Mesodermal cell (in vitro differentiated cells): ENCODE data around the gene DYNC2I2.
A peak's percentile ranks its signal among the peaks of the same experiment; 100 is the strongest.
"Not testable (repeated sequence)": the region's sequence is repeated elsewhere in the genome, so short reads cannot be mapped to it uniquely, and the experiment has no call there.

Source experiments
- H3K27ac ChIP-seq: 2 replicates; pipeline ENCODE4 v1.7.0; 2013; ENCODE audit warnings: mild to moderate bottlenecking, low read depth, low read length, moderate library complexity; ENCODE audit not compliant: severe bottlenecking
- H3K36me3 ChIP-seq: 2 replicates; pipeline ENCODE4 v1.7.1; 2013; ENCODE audit warnings: mild to moderate bottlenecking, low read length, moderate library complexity; ENCODE audit not compliant: control insufficient read depth, insufficient read depth
- H3K4me1 ChIP-seq: one replicate; pipeline ENCODE4 v1.7.1; 2013; ENCODE audit warnings: mild to moderate bottlenecking, low read length; ENCODE audit not compliant: insufficient read depth, control insufficient read depth, poor library complexity, severe bottlenecking
- H3K4me3 ChIP-seq: 2 replicates; pipeline ENCODE4 v1.7.0; 2013; ENCODE audit warnings: low read length, control low read depth, mild to moderate bottlenecking; ENCODE audit not compliant: insufficient read depth, poor library complexity, severe bottlenecking; ENCODE audit errors: extremely low read depth
- H3K9me3 ChIP-seq: 2 replicates; pipeline ENCODE4 v1.7.1; 2013; ENCODE audit warnings: mild to moderate bottlenecking, low read length, moderate library complexity; ENCODE audit not compliant: control insufficient read depth
- whole genome bisulfite sequencing, 2 experiments: methylation state at CpG; one replicate each; pipeline ENCODE4 v1.1.5; 2013; ENCODE audit warnings: missing lambda C conversion rate in 2 of 2; ENCODE audit not compliant: insufficient coverage in 2 of 2; 5-methylcytosine and 5-hydroxymethylcytosine counted together

Gene DYNC2I2

DNA sequence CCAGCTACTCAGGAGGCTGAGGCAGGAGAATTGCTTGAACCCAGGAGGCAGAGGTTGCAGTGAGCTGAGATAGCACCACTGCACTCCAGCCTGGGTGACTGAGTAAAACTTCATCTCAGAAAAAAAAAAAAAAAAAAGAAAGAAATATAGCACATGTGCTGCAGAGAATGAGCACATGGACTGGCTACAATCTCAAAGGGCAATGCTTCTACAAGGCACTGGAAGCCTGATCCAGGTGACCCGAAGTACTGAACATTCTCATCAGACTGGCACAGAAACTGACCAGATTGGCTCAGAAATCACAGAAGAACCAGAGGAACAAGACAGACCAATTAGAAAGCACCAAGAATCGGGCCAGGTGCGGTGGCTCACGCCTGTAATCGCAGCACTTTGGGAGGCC, 4.8 kb downstream of the DYNC2I2 start:
- no peak overlapping the region for H3K27ac ChIP-seq
- H3K4me1 ChIP-seq = no peaks in the 10 kb centered on the region
- no peak overlapping the region for H3K4me3 ChIP-seq
- H3K9me3 ChIP-seq = no peaks in the 10 kb centered on the region
- peaks cover 7% of the 10 kb centered on the region for H3K36me3 ChIP-seq
- WGBS, 2 experiments = 97 to 100% methylated on average over 3 to 5 of the region's 5 CpGs

DNA sequence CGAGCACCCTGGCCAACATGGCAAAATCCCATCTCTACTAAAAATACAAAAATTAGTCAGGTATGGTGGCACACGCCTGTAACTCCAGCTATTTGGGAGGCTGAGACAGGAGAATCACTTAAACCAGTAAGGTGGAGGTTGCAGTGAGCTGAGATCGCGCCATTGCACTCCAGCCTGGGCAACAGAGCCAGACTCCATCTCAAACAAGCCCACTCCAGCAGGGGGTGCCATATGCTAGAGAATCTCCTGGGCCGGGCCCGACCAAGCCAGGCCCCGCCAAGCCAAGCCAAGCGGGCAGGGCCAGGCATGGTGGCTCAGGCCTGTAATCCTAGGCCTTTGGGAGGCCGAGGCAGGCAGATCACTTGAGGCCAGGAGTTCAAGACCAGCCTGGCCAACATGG, 8.4 kb downstream of the DYNC2I2 start:
- WGBS, 2 experiments = 96 to 97% methylated on average over 7 of the region's 9 CpGs
- not testable (repeated sequence) for H3K27ac ChIP-seq, H3K9me3 ChIP-seq

DNA sequence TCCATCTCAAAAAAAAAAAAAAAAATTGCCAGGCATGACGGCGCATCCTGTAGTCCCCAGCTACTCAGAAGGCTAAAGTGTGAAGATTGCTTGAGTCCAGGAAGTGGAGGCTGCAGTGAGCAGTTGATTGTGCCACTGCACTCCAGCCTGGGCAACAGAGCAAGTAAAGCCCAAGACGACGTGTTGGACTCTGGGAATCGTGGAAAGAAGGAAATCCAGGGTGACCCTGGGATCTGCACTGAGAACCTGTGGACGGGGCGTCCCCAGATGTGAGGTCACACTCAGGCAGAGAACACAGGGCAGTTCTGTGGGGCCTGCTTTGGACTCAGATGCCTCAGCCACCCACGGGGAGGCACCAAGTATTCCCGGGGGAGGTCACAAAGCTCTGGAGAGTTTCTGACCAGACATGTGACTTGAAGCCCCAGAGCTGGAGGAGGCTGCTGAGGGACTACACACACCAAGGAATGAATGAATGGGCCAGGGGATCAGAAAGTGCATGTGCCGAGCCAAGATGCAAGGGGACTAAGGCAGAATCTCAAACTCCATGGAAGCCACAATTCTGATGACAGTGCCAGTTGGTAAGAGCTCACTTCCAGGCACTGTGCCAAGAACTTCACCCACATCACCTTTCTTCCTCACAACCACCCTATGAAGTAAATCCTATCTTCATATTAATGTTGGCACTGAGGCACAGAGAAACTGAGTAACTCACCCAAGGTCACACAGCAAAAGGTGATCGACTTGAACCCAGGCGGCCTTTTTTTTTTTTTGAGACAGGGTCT, 12.9 kb downstream of the DYNC2I2 start:
- 81 to 90% methylated on average over 11 to 12 of the region's 12 CpGs for WGBS, 2 experiments
- no peaks in the 10 kb centered on the region for H3K9me3 ChIP-seq
- H3K4me3 ChIP-seq = no peak overlapping the region
- peaks cover 3% of the 10 kb centered on the region for H3K4me1 ChIP-seq
- H3K36me3 ChIP-seq = peaks cover 19% of the 10 kb centered on the region
- peak overlapping the region; percentile 45 for H3K27ac ChIP-seq

More for the DNA sequence above, 8.4 kb downstream of the DYNC2I2 start:
- H3K4me1 ChIP-seq, H3K36me3 ChIP-seq, H3K4me3 ChIP-seq: not testable (repeated sequence)

DNA sequence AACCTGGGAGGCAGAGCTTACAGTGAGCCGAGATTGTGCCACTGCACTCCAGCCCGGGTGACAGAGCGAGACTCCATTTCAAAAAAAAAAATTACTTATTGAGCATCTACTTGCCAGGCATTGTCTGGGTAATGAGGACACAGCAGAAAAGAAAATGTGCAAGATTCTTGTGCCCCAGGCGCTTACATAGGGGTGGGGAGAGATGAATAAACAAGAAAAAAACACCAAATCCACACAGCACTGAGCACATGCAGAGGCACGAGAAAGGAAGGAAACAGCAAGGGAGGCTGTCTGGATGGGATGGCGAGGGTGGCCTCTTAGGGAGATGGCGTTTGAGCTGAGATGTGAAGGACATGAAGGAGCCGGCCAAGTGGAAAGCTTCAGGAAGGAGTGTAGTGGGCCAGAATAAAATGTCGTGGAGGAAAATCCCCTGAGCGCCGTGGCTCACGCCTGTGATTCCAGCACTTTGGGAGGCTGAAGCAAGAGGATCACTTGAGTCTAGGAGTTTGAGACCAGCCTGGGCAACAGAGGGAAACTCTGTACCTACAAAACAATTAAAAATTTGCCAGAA, 13.9 kb downstream of the DYNC2I2 start:
- WGBS, 2 experiments = 92 to 96% methylated on average over 9 of the region's 12 CpGs
- no peaks in the 10 kb centered on the region for H3K9me3 ChIP-seq
- H3K36me3 ChIP-seq = peaks cover 26% of the 10 kb centered on the region
- no peak overlapping the region for H3K27ac ChIP-seq
- no peak overlapping the region for H3K4me3 ChIP-seq
- H3K4me1 ChIP-seq = peaks cover 3% of the 10 kb centered on the region

DNA sequence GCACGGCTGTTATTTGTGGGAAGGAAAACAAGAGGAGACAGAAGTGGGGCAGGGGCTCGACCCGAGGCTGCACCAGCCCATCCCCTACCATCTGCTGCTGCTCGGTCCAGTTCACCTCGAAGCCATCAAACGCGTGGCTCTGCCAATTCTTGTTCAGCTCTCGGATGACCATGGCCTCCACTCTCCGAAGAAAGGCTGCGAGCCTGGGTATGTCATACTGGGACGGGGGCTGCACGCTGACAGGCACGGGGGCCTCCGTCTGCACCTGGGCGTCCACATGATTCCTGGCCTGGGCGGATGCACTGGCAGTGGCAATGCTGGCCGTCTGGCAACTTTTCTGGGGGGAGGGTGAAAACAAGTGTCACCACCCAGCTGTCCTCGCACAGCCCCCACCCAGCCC, 16.0 kb downstream of the DYNC2I2 start:
- no peak overlapping the region for H3K4me3 ChIP-seq
- WGBS, 2 experiments = 97 to 99% methylated on average over 17 to 18 of the region's 18 CpGs
- H3K9me3 ChIP-seq = no peaks in the 10 kb centered on the region
- peaks cover 15% of the 10 kb centered on the region for H3K4me1 ChIP-seq
- peaks cover 30% of the 10 kb centered on the region for H3K36me3 ChIP-seq
- H3K27ac ChIP-seq = no peak overlapping the region

DNA sequence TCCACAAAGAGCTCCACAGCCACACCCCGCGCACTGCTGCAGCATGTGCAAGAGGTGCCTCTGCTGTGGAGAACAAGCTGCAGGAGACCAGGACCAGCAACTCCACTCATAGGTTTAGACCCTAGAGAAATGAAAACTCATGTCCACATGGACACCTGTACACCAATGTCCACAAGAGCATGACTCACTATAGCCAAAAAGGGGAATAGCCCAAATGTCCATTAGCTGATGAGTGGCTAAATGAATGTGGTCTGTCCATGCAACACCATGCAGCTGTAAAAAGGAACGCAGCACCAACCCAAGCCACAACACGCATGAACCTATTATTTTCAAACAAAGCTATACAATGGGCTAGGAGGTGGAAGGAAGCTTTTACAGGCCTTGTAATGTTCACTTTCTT, 18.1 kb downstream of the DYNC2I2 start:
- no peak overlapping the region for H3K27ac ChIP-seq
- no peak overlapping the region for H3K4me3 ChIP-seq
- H3K4me1 ChIP-seq = peaks cover 20% of the 10 kb centered on the region
- WGBS, 2 experiments = 100% methylated on average over 2 of the region's 4 CpGs
- no peaks in the 10 kb centered on the region for H3K9me3 ChIP-seq
- H3K36me3 ChIP-seq = peaks cover 43% of the 10 kb centered on the region

DNA sequence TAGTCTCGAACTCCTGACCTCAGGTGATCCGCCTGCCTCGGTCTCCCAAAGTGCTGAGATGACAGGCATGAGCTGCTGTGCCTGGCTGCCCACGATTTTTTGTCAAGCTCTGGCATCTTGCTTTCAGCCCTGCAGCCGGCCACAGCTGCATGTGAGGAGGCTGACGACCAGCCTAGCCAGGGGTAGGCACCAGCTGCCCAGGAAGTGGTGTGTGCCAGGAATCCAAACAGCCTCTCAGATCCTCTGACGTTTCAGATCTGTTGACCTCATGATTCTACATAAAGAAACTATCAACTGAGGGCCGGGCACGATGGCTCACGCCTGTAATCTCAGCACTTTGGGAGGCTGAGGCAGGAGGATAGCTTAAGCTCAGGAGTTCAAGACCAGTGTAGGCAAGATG, 19.0 kb downstream of the DYNC2I2 start:
- 83 to 98% methylated on average over 9 to 10 of the region's 10 CpGs for WGBS, 2 experiments
- Histone ChIP-seq H3K36me3 (peaks cover 50% of the 10 kb centered on the region), H3K27ac (no peak overlapping the region), H3K4me1 (peaks cover 20% of the 10 kb centered on the region), H3K4me3 (no peak overlapping the region), H3K9me3 (no peaks in the 10 kb centered on the region)

DNA sequence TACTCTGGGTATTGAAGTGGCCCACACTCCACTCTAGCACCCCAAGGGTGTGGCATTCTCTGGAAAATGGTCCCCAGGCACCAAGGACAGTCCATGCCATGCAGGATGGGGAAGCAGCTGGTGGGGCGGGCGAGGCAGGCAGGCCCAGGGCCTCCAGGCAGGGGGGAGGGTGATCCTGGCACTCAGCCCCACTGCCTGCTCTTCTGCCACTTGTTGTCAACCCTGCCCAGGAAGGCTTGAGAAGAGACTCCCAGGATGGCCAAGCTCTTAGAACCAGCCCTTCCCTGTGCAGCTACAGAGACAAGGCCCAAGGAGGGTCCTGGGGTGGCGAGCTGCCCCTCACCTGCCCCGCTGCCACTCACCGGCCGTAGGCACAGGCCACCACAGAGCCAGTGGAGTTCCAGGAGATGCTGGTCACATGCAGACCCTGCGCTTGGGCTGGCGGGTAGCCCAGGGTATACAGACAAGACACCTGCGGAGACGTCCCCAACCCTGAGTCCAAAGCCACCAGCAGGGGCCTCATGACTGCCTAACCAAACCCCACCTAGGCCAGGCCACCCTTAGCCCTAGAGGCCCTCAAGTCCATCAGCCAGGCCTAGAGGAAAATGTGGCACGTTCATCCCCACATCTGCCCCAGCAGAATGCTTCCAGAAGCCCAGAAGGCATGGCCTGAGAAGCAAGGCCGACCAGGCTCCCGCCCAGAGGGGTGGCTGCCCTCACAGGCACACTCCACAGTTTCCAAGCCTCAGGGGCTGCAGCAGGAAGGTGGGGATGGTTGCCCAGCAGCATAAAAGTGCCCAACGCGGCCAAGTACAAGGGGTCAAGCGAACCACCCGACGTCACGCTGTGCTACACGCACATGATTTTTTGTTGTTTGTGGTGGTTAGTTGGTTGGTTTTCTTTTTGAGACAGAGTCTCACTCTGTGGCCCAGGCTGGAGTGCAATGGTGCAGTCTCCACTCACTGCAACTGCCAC, 19.8 kb downstream of the DYNC2I2 start:
- Histone ChIP-seq H3K36me3 (peaks cover 58% of the 10 kb centered on the region), H3K9me3 (no peaks in the 10 kb centered on the region), H3K27ac (peak overlapping the region; percentile 96), H3K4me1 (peaks cover 20% of the 10 kb centered on the region), H3K4me3 (no peak overlapping the region)
- WGBS, 2 experiments = 96 to 98% methylated on average over 16 to 19 of the region's 20 CpGs

DNA sequence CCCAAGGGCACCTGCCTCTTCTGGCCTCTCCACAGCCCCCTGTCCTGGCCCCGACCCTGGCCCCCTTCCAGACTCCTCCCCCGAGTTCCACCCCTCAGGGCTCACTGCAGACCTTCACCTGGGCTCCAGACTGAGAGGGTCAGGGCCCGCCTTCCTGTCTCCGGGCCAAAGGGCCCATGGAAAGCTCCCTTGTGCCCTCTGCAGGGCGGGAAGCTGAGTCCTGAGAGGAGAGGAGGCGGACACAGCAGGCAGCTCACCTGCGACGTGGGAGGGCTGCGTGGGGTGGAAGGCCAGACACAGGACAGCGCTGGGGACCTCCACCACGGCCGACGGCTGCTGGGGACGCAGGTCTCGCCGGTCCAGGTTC, 20.6 kb downstream of the DYNC2I2 start:
- Histone ChIP-seq H3K4me3 (no peak overlapping the region), H3K36me3 (peaks cover 61% of the 10 kb centered on the region), H3K9me3 (no peaks in the 10 kb centered on the region), H3K27ac (peak overlapping the region; percentile 96), H3K4me1 (peaks cover 20% of the 10 kb centered on the region)
- WGBS, 2 experiments = 75 to 77% methylated on average over 13 of the region's 16 CpGs

DNA sequence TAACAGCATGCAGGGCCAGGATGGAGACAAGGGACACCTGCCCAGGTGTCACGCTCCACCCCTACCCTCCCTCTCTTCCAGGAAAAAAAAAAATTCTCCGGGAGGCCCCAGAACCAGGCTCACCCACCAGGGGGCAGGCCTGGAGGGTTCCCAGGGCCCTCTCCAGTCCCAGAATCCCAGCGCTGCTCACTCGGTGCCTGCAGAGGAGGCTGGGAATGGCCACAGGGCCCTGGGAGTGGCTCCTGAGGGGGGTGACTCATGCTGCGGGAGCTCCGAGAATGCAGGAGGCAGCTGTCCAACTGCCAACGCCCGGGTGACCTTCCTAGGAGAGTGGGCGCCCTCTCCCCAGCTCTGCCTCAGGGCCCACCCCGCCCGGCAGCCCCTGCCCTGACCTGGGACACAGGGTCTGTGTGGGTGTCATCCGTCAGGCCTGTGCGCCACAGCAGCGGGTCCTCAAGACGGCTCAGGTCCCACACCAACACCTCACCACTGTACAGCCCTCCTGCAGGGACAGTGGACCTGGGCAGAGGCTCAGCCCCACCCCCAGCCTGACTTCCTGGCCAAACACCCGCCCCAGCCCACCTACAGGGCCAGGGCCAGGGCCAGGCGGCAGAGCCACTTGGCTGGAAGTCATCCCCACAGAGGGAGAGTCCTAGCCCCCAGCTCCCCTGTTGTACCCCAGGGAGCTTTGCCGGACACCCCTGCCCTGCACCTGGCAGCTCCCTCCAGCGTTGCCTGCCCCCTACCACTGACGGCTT, 21.2 kb downstream of the DYNC2I2 start:
- Histone ChIP-seq H3K9me3 (no peaks in the 10 kb centered on the region), H3K4me3 (no peak overlapping the region), H3K4me1 (peaks cover 20% of the 10 kb centered on the region), H3K27ac (peak overlapping the region; percentile 96), H3K36me3 (peaks cover 60% of the 10 kb centered on the region)
- 48 to 50% methylated on average over 8 to 16 of the region's 20 CpGs for WGBS, 2 experiments
